Ovary (tissue), 3 donors: ENCODE data around the gene SIN3A.

Experiments
- EP300 ChIP-seq: sonication (generic); formaldehyde crosslinking; IDR thresholded peaks from one replicate; pipeline ENCODE4 v1.6.1; 2017; ENCODE audit warnings: antibody characterized with exemption
- POLR2A ChIP-seq: fragments of 450-650 bp; IDR thresholded peaks from one replicate; pipeline ENCODE4 v1.6.1; 2017; ENCODE audit warnings: antibody characterized with exemption, mild to moderate bottlenecking, moderate library complexity
- TF ChIP-seq, protein P1 (sequence below), 3 donors: fragments of 450-650 bp in 2 of 3; fragments of 200-600 bp in 1 of 3; IDR thresholded peaks; one replicate each; pipeline versions ENCODE4 v1.5.1 to v1.8.0; 2016 to 2022; ENCODE audit warnings: antibody characterized with exemption in 3 of 3, mild to moderate bottlenecking in 1 of 3
- donor health status: DM: no; HTN: no; CAD: no.

DNA sequence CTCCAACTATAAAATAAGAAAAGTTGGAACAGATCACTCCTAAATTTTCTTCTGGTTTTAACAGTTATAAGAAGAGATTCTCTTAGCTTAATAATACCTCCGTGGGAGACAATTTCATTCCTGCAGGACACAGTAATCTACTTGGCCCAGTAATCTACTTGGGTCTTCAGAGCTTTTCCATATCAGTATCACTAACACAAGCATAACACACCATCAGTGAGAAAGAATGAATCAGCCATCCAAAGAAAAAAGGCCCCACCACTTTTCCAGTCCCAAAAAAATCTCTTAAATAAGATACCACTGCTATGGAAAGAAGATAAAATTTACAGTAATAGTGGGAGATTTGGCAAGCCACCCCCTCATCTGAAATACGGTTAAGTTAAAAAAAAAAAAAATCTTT lies 20.2 kb downstream of the SIN3A start:
- no peak for TF ChIP-seq POLR2A
- TF ChIP-seq, protein P1, sequence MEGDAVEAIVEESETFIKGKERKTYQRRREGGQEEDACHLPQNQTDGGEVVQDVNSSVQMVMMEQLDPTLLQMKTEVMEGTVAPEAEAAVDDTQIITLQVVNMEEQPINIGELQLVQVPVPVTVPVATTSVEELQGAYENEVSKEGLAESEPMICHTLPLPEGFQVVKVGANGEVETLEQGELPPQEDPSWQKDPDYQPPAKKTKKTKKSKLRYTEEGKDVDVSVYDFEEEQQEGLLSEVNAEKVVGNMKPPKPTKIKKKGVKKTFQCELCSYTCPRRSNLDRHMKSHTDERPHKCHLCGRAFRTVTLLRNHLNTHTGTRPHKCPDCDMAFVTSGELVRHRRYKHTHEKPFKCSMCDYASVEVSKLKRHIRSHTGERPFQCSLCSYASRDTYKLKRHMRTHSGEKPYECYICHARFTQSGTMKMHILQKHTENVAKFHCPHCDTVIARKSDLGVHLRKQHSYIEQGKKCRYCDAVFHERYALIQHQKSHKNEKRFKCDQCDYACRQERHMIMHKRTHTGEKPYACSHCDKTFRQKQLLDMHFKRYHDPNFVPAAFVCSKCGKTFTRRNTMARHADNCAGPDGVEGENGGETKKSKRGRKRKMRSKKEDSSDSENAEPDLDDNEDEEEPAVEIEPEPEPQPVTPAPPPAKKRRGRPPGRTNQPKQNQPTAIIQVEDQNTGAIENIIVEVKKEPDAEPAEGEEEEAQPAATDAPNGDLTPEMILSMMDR (IDR thresholded peaks at IDR 0.05) = no peak
- no peak for TF ChIP-seq EP300
